ENCODE data around the gene ASB2. TPM values are rescaled to one million over a fixed set of nuclear protein-coding genes. Genes with fewer than 3 reads are reported as not detected.

The ASB2 gene
- total and polyA plus RNA-seq, 2 of the 4 experiments (the other 2 are of a cell fraction), result 0.54 to 0.77 TPM

- Histone ChIP-seq H3K4ac (ENCODE audit: low read depth, low read length) (peak overlapping the region; percentile 71), H4K5ac (ENCODE audit: low read depth, low read length) (peak overlapping the region; percentile 15; the same call in 1 of the 2 replicates), H2BK15ac (ENCODE audit: low read depth, low read length) (peak overlapping the region; percentile 96), H3K36me3 (ENCODE audit: control insufficient read depth, insufficient read depth, low read length) (no peaks in the 10 kb centered on the region), H3K79me1 (ENCODE audit: low read depth in 1 of 2, low read length in 2 of 2) (no peaks in the 10 kb centered on the region), H2AFZ (replicated peaks; ENCODE audit: low read length, poor library complexity) (peak overlapping the region; percentile 67), H3K56ac (ENCODE audit: extremely low read depth, insufficient read depth, low read length) (no peak overlapping the region), H3K4me3 (ENCODE audit: insufficient read depth, low read depth, low read length) (no peak overlapping the region), H3K23ac (ENCODE audit: low read depth, low read length) (peak overlapping the region; percentile 17; the same call in 1 of the 2 replicates), H2BK5ac (ENCODE audit: low read depth, low read length, poor library complexity, severe bottlenecking) (peak overlapping the region; percentile 46), H4K8ac (ENCODE audit: low read depth in 2 of 2, low read length in 2 of 2) (peak overlapping the region; percentile 19 to 69), H3K14ac (replicated peaks; ENCODE audit: low read depth, low read length) (peak overlapping the region; percentile 10), H2AK9ac (replicated peaks; ENCODE audit: low read depth, low read length, poor library complexity) (peak overlapping the region; percentile 31), H4K20me1 (ENCODE audit: insufficient read depth, low read length) (no peaks in the 10 kb centered on the region), H2BK20ac (ENCODE audit: low read depth, low read length) (peak overlapping the region; percentile 71), H3K9me1 (ENCODE audit: insufficient read depth, low read length) (peaks cover 24% of the 10 kb centered on the region), H2AK5ac (ENCODE audit: low read depth, low read length) (peak overlapping the region; percentile 85), H3K27ac (ENCODE audit: insufficient read depth, low read length) (0 out of 2 replicates have a peak overlapping the region, but pooled peaks have one; percentile 22), H3K4me1 (ENCODE audit: control insufficient read depth, insufficient read depth, low read length) (peaks cover 24% of the 10 kb centered on the region), H3K27me3 (ENCODE audit: control insufficient read depth, insufficient read depth, low read length) (peaks cover 2% of the 10 kb centered on the region; the same call in 1 of the 2 replicates), H4K91ac (ENCODE audit: insufficient read depth, low read depth, low read length) (peak overlapping the region; percentile 64), H2BK120ac (ENCODE audit: low read depth, low read length) (peak overlapping the region; percentile 67), H3K9me3 (ENCODE audit: control insufficient read depth, insufficient read depth, low read length) (no peaks in the 10 kb centered on the region), H3K18ac (ENCODE audit: low read depth, low read length) (peak overlapping the region; percentile 58), H3K9ac (ENCODE audit: low read depth, low read length) (no peak overlapping the region), H3K4me2 (ENCODE audit: low read depth, low read length) (peak overlapping the region; percentile 27; the same call in 1 of the 2 replicates)
- BruUV-seq (replicated peaks), result no TSS peak
- CTCF ChIA-PET, result no interaction called here
- POLR2A ChIA-PET (ENCODE audit: unreplicated experiment), result no interaction called here
- dilution Hi-C loops (cut with HindIII; ENCODE audit: low sequenced_read_pairs, unreplicated experiment), result no loop called here
- TF ChIP-seq RFX5 (IDR thresholded peaks at IDR 0.05; ENCODE audit: low read depth, low read length), result no peak
- TF ChIP-seq MAFK (IDR thresholded peaks at IDR 0.05; ENCODE audit: low read depth, low read length), result no peak
- no peak for TF ChIP-seq RCOR1 (IDR thresholded peaks at IDR 0.05; ENCODE audit: insufficient replicate concordance, low read length)
- no peak for TF ChIP-seq ELK1 (IDR thresholded peaks at IDR 0.05; ENCODE audit: borderline replicate concordance, low read depth, low read length)
- TF ChIP-seq, protein P1, sequence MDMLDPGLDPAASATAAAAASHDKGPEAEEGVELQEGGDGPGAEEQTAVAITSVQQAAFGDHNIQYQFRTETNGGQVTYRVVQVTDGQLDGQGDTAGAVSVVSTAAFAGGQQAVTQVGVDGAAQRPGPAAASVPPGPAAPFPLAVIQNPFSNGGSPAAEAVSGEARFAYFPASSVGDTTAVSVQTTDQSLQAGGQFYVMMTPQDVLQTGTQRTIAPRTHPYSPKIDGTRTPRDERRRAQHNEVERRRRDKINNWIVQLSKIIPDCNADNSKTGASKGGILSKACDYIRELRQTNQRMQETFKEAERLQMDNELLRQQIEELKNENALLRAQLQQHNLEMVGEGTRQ (IDR thresholded peaks at IDR 0.05; ENCODE audit: low read depth, low read length), result no peak
- no peak for TF ChIP-seq POLR2A (IDR thresholded peaks at IDR 0.05; ENCODE audit: low read depth, low read length)
- TF ChIP-seq, protein P2, sequence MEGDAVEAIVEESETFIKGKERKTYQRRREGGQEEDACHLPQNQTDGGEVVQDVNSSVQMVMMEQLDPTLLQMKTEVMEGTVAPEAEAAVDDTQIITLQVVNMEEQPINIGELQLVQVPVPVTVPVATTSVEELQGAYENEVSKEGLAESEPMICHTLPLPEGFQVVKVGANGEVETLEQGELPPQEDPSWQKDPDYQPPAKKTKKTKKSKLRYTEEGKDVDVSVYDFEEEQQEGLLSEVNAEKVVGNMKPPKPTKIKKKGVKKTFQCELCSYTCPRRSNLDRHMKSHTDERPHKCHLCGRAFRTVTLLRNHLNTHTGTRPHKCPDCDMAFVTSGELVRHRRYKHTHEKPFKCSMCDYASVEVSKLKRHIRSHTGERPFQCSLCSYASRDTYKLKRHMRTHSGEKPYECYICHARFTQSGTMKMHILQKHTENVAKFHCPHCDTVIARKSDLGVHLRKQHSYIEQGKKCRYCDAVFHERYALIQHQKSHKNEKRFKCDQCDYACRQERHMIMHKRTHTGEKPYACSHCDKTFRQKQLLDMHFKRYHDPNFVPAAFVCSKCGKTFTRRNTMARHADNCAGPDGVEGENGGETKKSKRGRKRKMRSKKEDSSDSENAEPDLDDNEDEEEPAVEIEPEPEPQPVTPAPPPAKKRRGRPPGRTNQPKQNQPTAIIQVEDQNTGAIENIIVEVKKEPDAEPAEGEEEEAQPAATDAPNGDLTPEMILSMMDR (conservative IDR thresholded peaks at IDR 0.05; ENCODE audit: low read depth, low read length), result no peak
- TF ChIP-seq BHLHE40 (IDR thresholded peaks at IDR 0.05; ENCODE audit: low read depth, low read length), result no peak
- DNase-seq (no peak), ATAC-seq (ENCODE audit: low read depth) (no peak)
- WGBS, 2 experiments (ENCODE audit: extremely low coverage in 2 of 2, insufficient read length in 1 of 2), result no CpG with 5 or more reads among the region's 7 CpGs
- intact Hi-C loops (cut with micrococcal nuclease), result loop anchor here (5.0 kb wide), 1 partner anchor 44 kb away; no protein-coding TSS in a partner anchor
- in situ Hi-C loops (cut with MboI; ENCODE audit: low sequenced_read_pairs), result no loop called here
Observed at GRCh38 chr14:93958567-93959238, 17.7 kb downstream of the ASB2 start.

All from IMR-90 (cell line).